ENCODE measurements around the gene PPP1R18.

DNA sequence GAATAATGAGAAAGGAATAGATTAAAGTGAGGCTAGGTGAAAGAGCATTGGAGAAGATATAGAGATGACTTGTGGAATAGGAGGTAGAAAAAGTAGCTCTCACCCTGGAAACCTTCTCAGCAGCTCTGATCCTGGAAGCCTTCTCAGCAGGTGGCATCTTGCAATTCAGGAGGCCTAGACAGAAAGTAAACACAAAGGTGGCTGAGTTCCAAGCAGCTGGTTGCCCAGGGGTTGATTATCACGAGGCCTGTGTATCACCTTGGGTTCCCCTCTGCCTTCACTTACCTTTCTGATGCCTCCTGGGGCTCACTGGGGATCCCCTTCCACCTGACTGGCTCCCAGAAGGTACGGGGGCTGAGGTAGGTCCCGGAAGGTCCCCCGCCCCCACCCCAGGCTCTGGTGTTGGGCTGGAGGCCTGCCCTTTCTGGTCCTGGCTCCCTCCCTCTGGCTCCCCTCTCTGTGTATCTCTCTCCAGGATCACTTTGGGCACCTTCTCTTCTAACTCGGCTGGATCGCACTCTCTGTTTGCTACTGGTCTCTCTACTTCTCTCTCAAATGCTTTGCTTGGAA is 20.9 kb upstream of the PPP1R18 start:
- TF ChIP-seq CTCF (IDR thresholded peaks at IDR 0.05) (no peak), POLR2AphosphoS5 (IDR thresholded peaks at IDR 0.05) (no peak), POLR2A (IDR thresholded peaks at IDR 0.05) (no peak)
